Memory B cell (primary cell): ENCODE measurements around the gene NEU2.

Source experiments
- ATAC-seq: fragments of 150-1000 bp; cut with Tn5 transposase; 2 replicates; pipeline ENCODE4 v1.10.0; 2021; ENCODE audit warnings: low read depth, mild to moderate bottlenecking, moderate library complexity
- DNase-seq, 2 donors: peaks; one replicate each; pipeline ENCODE4 v3.0.0; 2022; ENCODE audit warnings: low spot score in 2 of 2
- H3K27ac Mint-ChIP-seq: one replicate; pipeline ENCODE4 v1.8.0; 2022; ENCODE audit warnings: mild to moderate bottlenecking, moderate library complexity, mixed read lengths
- H3K27me3 Mint-ChIP-seq: one replicate; pipeline ENCODE4 v1.8.0; 2022; ENCODE audit warnings: mixed read lengths
- H3K36me3 Mint-ChIP-seq: one replicate; pipeline ENCODE4 v1.8.0; 2022; ENCODE audit warnings: mild to moderate bottlenecking, mixed read lengths
- H3K4me1 Mint-ChIP-seq: one replicate; pipeline ENCODE4 v1.8.0; 2022; ENCODE audit warnings: mixed read lengths
- H3K4me3 Mint-ChIP-seq: one replicate; pipeline ENCODE4 v1.8.0; 2022; ENCODE audit warnings: mild to moderate bottlenecking, moderate library complexity, mixed read lengths
- H3K9me3 Mint-ChIP-seq: one replicate; pipeline ENCODE4 v1.8.0; 2022; ENCODE audit warnings: mixed read lengths

Gene NEU2

GRCh38 chr2:233032551-233033320, at the start of gene NEU2:
Gene NEU2 (plus strand): TSS chr2:233032672. CDS start chr2:233032672, 0 bp downstream.
- Mint-ChIP-seq H3K9me3 (no peaks in the 10 kb centered on the region), H3K27me3 (peaks cover 1% of the 10 kb centered on the region), H3K4me1 (no peaks in the 10 kb centered on the region), H3K36me3 (no peaks in the 10 kb centered on the region), H3K4me3 (no peak within 1 kb of the TSS), H3K27ac (no peak within 1 kb of the TSS)
- DNase-seq (no peak), ATAC-seq (no peak)

- DNase-seq (no peak), ATAC-seq (no peak)
- Mint-ChIP-seq H3K27me3 (peaks cover 25% of the 10 kb centered on the region), H3K36me3 (peaks cover 6% of the 10 kb centered on the region), H3K27ac (no peak overlapping the region), H3K9me3 (peaks cover 3% of the 10 kb centered on the region), H3K4me3 (no peak overlapping the region), H3K4me1 (peaks cover 3% of the 10 kb centered on the region)
Measured at GRCh38 chr2:232982926-232983668, 49.4 kb upstream of the NEU2 start.

GRCh38 chr2:232983669-232984140, 48.8 kb upstream of the NEU2 start:
- no peak overlapping the region for H3K4me3 Mint-ChIP-seq
- H3K36me3 Mint-ChIP-seq = peaks cover 6% of the 10 kb centered on the region
- no peak overlapping the region for H3K27ac Mint-ChIP-seq
- peaks cover 3% of the 10 kb centered on the region for H3K9me3 Mint-ChIP-seq
- H3K27me3 Mint-ChIP-seq = peaks cover 25% of the 10 kb centered on the region
- ATAC-seq = no peak
- DNase-seq = no peak
- peaks cover 3% of the 10 kb centered on the region for H3K4me1 Mint-ChIP-seq

GRCh38 chr2:232984451-232985207, 47.8 kb upstream of the NEU2 start:
- Mint-ChIP-seq H3K9me3 (peaks cover 3% of the 10 kb centered on the region), H3K27ac (no peak overlapping the region), H3K4me3 (no peak overlapping the region), H3K36me3 (peaks cover 6% of the 10 kb centered on the region), H3K27me3 (peaks cover 25% of the 10 kb centered on the region), H3K4me1 (peaks cover 3% of the 10 kb centered on the region)
- DNase-seq (no peak), ATAC-seq (no peak)

- H3K4me1 Mint-ChIP-seq = peaks cover 3% of the 10 kb centered on the region
- peaks cover 3% of the 10 kb centered on the region for H3K9me3 Mint-ChIP-seq
- ATAC-seq = no peak
- H3K27ac Mint-ChIP-seq = no peak overlapping the region
- peaks cover 6% of the 10 kb centered on the region for H3K36me3 Mint-ChIP-seq
- H3K4me3 Mint-ChIP-seq = no peak overlapping the region
- peaks cover 21% of the 10 kb centered on the region for H3K27me3 Mint-ChIP-seq
- DNase-seq = no peak
Measured at GRCh38 chr2:232986155-232986554, 46.3 kb upstream of the NEU2 start.

GRCh38 chr2:232993231-232993821, 39.1 kb upstream of the NEU2 start:
- Mint-ChIP-seq H3K27me3 (peaks cover 6% of the 10 kb centered on the region), H3K9me3 (no peaks in the 10 kb centered on the region), H3K27ac (no peak overlapping the region), H3K36me3 (no peaks in the 10 kb centered on the region), H3K4me3 (no peak overlapping the region), H3K4me1 (no peaks in the 10 kb centered on the region)
- ATAC-seq (no peak), DNase-seq (no peak)

GRCh38 chr2:232994446-232994845, 38.0 kb upstream of the NEU2 start:
- Mint-ChIP-seq H3K4me3 (no peak overlapping the region), H3K9me3 (no peaks in the 10 kb centered on the region), H3K27ac (no peak overlapping the region), H3K4me1 (no peaks in the 10 kb centered on the region), H3K36me3 (no peaks in the 10 kb centered on the region), H3K27me3 (peaks cover 6% of the 10 kb centered on the region)
- no peak for DNase-seq
- no peak for ATAC-seq

GRCh38 chr2:232997749-232998665, 34.5 kb upstream of the NEU2 start:
- DNase-seq (no peak), ATAC-seq (no peak)
- Mint-ChIP-seq H3K4me1 (no peaks in the 10 kb centered on the region), H3K9me3 (no peaks in the 10 kb centered on the region), H3K4me3 (no peak overlapping the region), H3K36me3 (no peaks in the 10 kb centered on the region), H3K27ac (no peak overlapping the region), H3K27me3 (peaks cover 7% of the 10 kb centered on the region)

- no peak overlapping the region for H3K4me3 Mint-ChIP-seq
- H3K27ac Mint-ChIP-seq = no peak overlapping the region
- H3K27me3 Mint-ChIP-seq = peaks cover 7% of the 10 kb centered on the region
- H3K9me3 Mint-ChIP-seq = no peaks in the 10 kb centered on the region
- H3K4me1 Mint-ChIP-seq = no peaks in the 10 kb centered on the region
- DNase-seq (no peak), ATAC-seq (no peak)
- H3K36me3 Mint-ChIP-seq = no peaks in the 10 kb centered on the region
Measured at GRCh38 chr2:232998666-232998985, 33.8 kb upstream of the NEU2 start.

GRCh38 chr2:232999354-232999753, 33.1 kb upstream of the NEU2 start:
- no peak overlapping the region for H3K27ac Mint-ChIP-seq
- no peak overlapping the region for H3K4me3 Mint-ChIP-seq
- H3K36me3 Mint-ChIP-seq = no peaks in the 10 kb centered on the region
- no peaks in the 10 kb centered on the region for H3K4me1 Mint-ChIP-seq
- H3K9me3 Mint-ChIP-seq = no peaks in the 10 kb centered on the region
- no peak for DNase-seq
- no peak for ATAC-seq
- H3K27me3 Mint-ChIP-seq = peaks cover 7% of the 10 kb centered on the region

GRCh38 chr2:233000886-233001750, 31.4 kb upstream of the NEU2 start:
- DNase-seq (no peak), ATAC-seq (no peak)
- peaks cover 9% of the 10 kb centered on the region for H3K27me3 Mint-ChIP-seq
- no peaks in the 10 kb centered on the region for H3K9me3 Mint-ChIP-seq
- no peaks in the 10 kb centered on the region for H3K36me3 Mint-ChIP-seq
- H3K4me3 Mint-ChIP-seq = no peak overlapping the region
- H3K4me1 Mint-ChIP-seq = no peaks in the 10 kb centered on the region
- H3K27ac Mint-ChIP-seq = no peak overlapping the region

GRCh38 chr2:233002829-233003657, 29.4 kb upstream of the NEU2 start:
- H3K4me3 Mint-ChIP-seq = no peak overlapping the region
- no peaks in the 10 kb centered on the region for H3K9me3 Mint-ChIP-seq
- no peaks in the 10 kb centered on the region for H3K36me3 Mint-ChIP-seq
- peaks cover 5% of the 10 kb centered on the region for H3K27me3 Mint-ChIP-seq
- DNase-seq = no peak
- no peaks in the 10 kb centered on the region for H3K4me1 Mint-ChIP-seq
- no peak overlapping the region for H3K27ac Mint-ChIP-seq
- no peak for ATAC-seq
